ENCODE data around the gene LMF1. TPM values are rescaled to one million over a fixed set of nuclear protein-coding genes. Genes with fewer than 3 reads are reported as not detected.
"Not testable (repeated sequence)": the region's sequence is repeated elsewhere in the genome, so short reads cannot be mapped to it uniquely, and the experiment has no call there.

Gene LMF1
- total RNA-seq, 1 donor from 2014 or later = 14.3 TPM

DNA sequence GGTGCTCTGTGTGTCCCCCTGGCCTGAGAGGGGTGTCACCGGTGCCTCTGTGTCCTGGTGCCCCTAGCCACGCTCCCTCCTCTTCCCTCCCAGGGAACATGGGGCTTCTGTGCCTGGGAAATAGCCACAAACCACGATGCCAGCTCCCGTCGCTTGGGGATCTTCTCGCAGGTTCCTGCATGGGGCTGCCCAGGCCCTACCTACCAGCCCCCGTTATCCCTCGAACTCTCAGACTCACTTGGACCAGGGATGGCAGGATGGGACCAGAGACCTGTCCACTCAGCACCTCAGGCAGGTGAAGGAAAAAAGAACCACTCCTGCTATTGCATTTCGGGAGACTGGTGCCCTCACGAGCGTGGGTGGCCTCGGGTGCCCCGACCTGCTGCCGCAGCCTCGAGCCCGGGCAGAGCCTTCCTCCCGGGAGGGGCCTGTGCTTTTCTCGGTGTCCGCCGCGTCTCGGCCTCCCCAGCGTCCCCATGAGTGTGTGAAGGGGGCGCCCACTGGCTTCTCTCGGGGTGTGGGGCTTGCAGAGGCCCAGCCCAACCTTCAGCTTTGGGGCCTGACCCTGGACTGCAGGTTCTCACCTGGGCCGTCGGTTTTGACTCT is 129.2 kb downstream of the LMF1 start:
- no peaks in the 10 kb centered on the region for H3K4me1 Mint-ChIP-seq (ENCODE audit: low read depth)
- no peak overlapping the region for H3K27ac Mint-ChIP-seq
- no peaks in the 10 kb centered on the region for H3K36me3 Mint-ChIP-seq (ENCODE audit: low read depth)
- intact Hi-C loops (cut with micrococcal nuclease) = no loop called here
- DNase-seq (ENCODE audit: low spot score) = no peak
- H3K27me3 Mint-ChIP-seq (ENCODE audit: low read depth) = no peaks in the 10 kb centered on the region
- H3K4me3 Mint-ChIP-seq (ENCODE audit: low read depth) = no peak overlapping the region
- peaks cover 11% of the 10 kb centered on the region for H3K9me3 Mint-ChIP-seq

GRCh38 chr16:840561-841454 is 130.0 kb downstream of the LMF1 start:
- no peak for DNase-seq (ENCODE audit: low spot score)
- H3K27ac Mint-ChIP-seq = no peak overlapping the region
- peaks cover 19% of the 10 kb centered on the region for H3K9me3 Mint-ChIP-seq
- intact Hi-C loops (cut with micrococcal nuclease) = no loop called here
- H3K27me3 Mint-ChIP-seq (ENCODE audit: low read depth) = no peaks in the 10 kb centered on the region
- no peak overlapping the region for H3K4me3 Mint-ChIP-seq (ENCODE audit: low read depth)
- H3K4me1 Mint-ChIP-seq (ENCODE audit: low read depth) = no peaks in the 10 kb centered on the region
- no peaks in the 10 kb centered on the region for H3K36me3 Mint-ChIP-seq (ENCODE audit: low read depth)

DNA sequence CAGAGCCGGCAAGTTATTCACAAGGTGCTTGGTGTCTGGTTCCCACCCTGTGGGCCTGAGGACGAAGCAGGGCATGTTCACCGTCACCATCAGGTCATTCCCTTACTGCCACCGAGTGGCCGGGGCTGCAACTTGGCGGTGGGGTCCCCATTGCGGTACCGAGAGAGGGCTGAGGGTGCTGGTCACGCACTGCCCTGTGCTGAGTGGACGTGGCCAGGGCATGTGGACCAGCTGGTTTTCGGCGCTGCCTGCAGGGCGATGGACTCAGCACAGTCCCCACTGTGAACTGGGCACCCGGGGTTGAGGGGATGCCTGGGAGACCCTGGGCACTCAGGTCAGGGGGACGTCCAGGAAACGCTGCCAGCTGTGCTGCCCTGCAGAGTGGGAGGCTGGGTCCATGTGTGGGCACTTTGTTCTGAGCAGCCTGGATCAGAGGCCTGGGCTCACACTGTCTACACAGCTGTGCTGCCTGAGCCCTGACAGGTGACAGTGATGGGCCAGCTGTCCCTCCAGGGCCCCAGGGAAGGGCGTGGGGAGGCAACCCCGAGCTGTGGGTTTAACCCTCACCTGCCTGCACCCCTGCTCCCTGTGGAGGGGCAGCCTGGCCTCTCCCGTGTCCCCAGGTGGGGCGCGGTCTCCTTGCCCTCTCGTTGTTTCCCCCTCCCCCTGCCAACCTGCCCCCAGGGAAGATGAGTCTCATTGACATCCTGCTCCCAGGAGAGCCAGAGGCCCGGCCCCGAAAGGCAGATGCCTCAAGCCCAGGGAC is 131.0 kb downstream of the LMF1 start:
- Mint-ChIP-seq H3K27me3 (ENCODE audit: low read depth) (no peaks in the 10 kb centered on the region), H3K36me3 (ENCODE audit: low read depth) (no peaks in the 10 kb centered on the region), H3K4me3 (ENCODE audit: low read depth) (no peak overlapping the region), H3K27ac (no peak overlapping the region), H3K9me3 (peaks cover 22% of the 10 kb centered on the region), H3K4me1 (ENCODE audit: low read depth) (no peaks in the 10 kb centered on the region)
- no peak for DNase-seq (ENCODE audit: low spot score)
- intact Hi-C loops (cut with micrococcal nuclease) = no loop called here

GRCh38 chr16:838741-839140 is 132.0 kb downstream of the LMF1 start:
- H3K4me3 Mint-ChIP-seq (ENCODE audit: low read depth) = no peak overlapping the region
- H3K36me3 Mint-ChIP-seq (ENCODE audit: low read depth) = no peaks in the 10 kb centered on the region

GRCh38 chr16:836822-837221 is 134.0 kb downstream of the LMF1 start:
- H3K36me3 Mint-ChIP-seq (ENCODE audit: low read depth); DNase-seq (ENCODE audit: low spot score); H3K4me3 Mint-ChIP-seq (ENCODE audit: low read depth); H3K27ac Mint-ChIP-seq; H3K27me3 Mint-ChIP-seq (ENCODE audit: low read depth); H3K4me1 Mint-ChIP-seq (ENCODE audit: low read depth); intact Hi-C loops (cut with micrococcal nuclease): not testable (repeated sequence)
- peaks cover 26% of the 10 kb centered on the region for H3K9me3 Mint-ChIP-seq

More at GRCh38 chr16:838741-839140, 132.0 kb downstream of the LMF1 start:
- no peak for DNase-seq (ENCODE audit: low spot score)
- peaks cover 26% of the 10 kb centered on the region for H3K9me3 Mint-ChIP-seq
- no peaks in the 10 kb centered on the region for H3K4me1 Mint-ChIP-seq (ENCODE audit: low read depth)
- intact Hi-C loops (cut with micrococcal nuclease) = no loop called here
- no peak overlapping the region for H3K27ac Mint-ChIP-seq
- H3K27me3 Mint-ChIP-seq (ENCODE audit: low read depth) = no peaks in the 10 kb centered on the region

GRCh38 chr16:836221-836620 is 134.6 kb downstream of the LMF1 start:
- Mint-ChIP-seq H3K4me1 (ENCODE audit: low read depth) (no peaks in the 10 kb centered on the region), H3K9me3 (peaks cover 26% of the 10 kb centered on the region), H3K27ac (no peak overlapping the region), H3K27me3 (ENCODE audit: low read depth) (no peaks in the 10 kb centered on the region), H3K4me3 (ENCODE audit: low read depth) (no peak overlapping the region), H3K36me3 (ENCODE audit: low read depth) (no peaks in the 10 kb centered on the region)
- intact Hi-C loops (cut with micrococcal nuclease) = no loop called here
- DNase-seq (ENCODE audit: low spot score) = no peak

DNA sequence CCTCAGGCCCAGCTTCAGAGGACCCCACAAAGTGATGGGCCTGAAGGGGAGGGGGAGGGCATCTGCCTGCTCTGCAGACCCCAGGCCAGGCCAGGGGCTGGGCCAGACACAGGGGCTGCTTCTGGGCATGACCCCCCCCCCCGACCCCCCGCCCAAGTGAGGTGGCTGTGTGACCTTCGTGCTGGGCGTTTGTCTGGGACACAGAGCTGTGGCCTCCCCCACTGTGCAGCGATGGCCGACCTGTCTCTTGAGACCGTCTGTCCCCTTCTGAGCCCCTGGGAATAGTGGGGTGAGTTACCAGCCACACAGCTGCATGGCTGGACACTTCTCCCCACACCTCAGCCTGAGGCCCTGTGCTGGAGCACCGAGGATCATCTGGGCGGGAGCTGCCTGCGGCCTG is 135.4 kb downstream of the LMF1 start:
- no peaks in the 10 kb centered on the region for H3K4me1 Mint-ChIP-seq (ENCODE audit: low read depth)
- peaks cover 26% of the 10 kb centered on the region for H3K9me3 Mint-ChIP-seq
- H3K27ac Mint-ChIP-seq = no peak overlapping the region
- intact Hi-C loops (cut with micrococcal nuclease) = no loop called here
- H3K36me3 Mint-ChIP-seq (ENCODE audit: low read depth) = no peaks in the 10 kb centered on the region
- H3K4me3 Mint-ChIP-seq (ENCODE audit: low read depth) = no peak overlapping the region
- DNase-seq (ENCODE audit: low spot score) = no peak
- H3K27me3 Mint-ChIP-seq (ENCODE audit: low read depth) = no peaks in the 10 kb centered on the region

DNA sequence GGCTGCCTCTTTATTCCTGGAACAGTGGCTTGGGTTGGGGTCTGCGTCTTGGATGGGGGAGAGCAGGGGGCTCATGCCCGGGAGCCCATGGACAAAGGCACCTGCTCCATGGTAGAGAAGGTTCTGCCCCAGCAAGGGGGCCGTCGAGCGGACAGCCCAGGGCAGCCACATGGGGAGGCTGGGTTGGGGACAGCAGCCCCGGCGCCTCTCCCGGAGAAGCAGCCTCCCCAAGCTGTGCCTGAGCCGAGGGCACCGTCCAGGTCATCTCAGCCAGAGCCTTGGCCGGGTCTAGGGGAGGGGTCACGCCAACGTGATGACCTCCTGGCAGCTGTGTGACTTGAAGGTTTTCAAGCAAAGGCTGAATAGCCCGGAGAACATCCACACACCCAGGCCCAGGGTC is 137.4 kb downstream of the LMF1 start:
- no peak for DNase-seq (ENCODE audit: low spot score)
- Mint-ChIP-seq H3K27me3 (ENCODE audit: low read depth) (no peaks in the 10 kb centered on the region), H3K4me1 (ENCODE audit: low read depth) (no peaks in the 10 kb centered on the region), H3K27ac (no peak overlapping the region), H3K4me3 (ENCODE audit: low read depth) (no peak overlapping the region), H3K36me3 (ENCODE audit: low read depth) (no peaks in the 10 kb centered on the region), H3K9me3 (peaks cover 23% of the 10 kb centered on the region)
- intact Hi-C loops (cut with micrococcal nuclease) = no loop called here

DNA sequence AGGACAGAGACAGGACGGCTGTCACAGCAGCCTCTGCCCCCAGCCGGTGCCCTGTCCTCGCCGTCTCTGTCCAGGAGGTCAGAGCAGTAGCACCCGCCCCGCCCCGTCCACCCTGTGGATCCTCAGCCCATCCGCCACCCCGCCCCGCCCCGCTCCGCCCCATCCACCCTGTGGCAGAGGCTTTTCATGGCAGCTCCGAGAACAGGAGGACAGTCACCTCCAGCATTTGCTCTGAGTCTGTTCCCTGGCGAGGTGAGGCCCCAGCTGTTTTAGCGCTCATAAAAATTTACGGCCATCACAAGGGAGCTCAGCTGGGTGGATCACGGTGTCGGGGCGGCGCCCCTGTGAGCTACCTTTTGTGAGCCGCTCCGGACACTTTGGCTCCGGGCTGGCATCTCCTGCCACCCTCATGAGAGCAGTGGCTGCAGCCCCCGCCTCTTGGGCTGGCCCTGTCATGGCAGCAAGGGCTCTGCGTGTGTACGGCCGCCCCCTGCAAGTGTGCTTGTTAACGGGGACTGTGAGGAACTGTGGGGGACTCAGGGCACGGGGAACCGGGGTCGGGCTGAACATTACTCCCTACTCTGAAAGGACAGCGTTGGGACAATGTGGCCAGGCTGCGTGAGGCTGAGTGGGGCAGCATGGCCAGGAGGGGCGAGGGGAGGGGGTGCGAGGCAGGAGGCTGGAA is 138.0 kb downstream of the LMF1 start:
- no peaks in the 10 kb centered on the region for H3K36me3 Mint-ChIP-seq (ENCODE audit: low read depth)
- intact Hi-C loops (cut with micrococcal nuclease) = no loop called here
- H3K27me3 Mint-ChIP-seq (ENCODE audit: low read depth) = no peaks in the 10 kb centered on the region
- peaks cover 21% of the 10 kb centered on the region for H3K9me3 Mint-ChIP-seq
- H3K4me3 Mint-ChIP-seq (ENCODE audit: low read depth) = no peak overlapping the region
- no peak for DNase-seq (ENCODE audit: low spot score)
- no peaks in the 10 kb centered on the region for H3K4me1 Mint-ChIP-seq (ENCODE audit: low read depth)
- no peak overlapping the region for H3K27ac Mint-ChIP-seq

- Mint-ChIP-seq H3K4me1 (ENCODE audit: low read depth) (no peaks in the 10 kb centered on the region), H3K4me3 (ENCODE audit: low read depth) (no peak overlapping the region)
Measured at GRCh38 chr16:831571-832413, 139.0 kb downstream of the LMF1 start.

DNA sequence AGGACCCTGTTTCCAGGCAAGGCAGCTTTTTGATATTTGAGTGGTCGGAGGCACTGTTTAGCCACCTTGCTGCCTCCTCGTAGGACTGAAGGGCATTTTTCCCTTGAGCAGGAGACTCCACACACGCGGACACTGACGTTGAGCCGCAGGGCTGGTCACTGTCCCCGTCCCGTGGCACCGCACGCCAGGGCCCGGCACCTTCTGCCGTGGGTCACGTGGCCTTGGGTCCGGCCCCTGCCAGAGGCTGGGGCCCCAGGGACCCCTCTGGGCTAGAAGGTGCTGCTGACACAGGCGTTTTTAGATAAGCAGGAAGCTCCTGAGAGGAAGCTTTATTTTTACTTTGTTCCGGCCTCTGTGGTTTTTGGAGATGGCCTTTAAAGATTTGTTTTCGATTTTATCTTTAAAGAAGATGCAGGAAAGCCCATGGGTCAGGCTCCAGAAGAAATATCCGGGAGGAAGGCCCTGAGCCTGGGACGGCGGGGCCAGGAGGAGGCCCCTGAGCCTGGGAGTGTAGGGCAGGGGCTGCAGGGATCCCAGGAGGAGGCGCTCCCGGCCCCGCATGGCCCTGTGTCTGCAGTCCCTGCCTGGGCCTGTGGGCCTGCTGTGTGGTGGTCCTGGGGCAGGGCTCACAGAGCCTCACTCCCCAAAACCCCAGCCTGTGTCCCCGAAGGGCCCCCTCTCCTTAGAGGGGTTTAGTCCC is 139.8 kb downstream of the LMF1 start:
- Mint-ChIP-seq H3K9me3 (peaks cover 10% of the 10 kb centered on the region), H3K27ac (no peak overlapping the region), H3K27me3 (ENCODE audit: low read depth) (no peaks in the 10 kb centered on the region), H3K36me3 (ENCODE audit: low read depth) (no peaks in the 10 kb centered on the region), H3K4me3 (ENCODE audit: low read depth) (no peak overlapping the region), H3K4me1 (ENCODE audit: low read depth) (no peaks in the 10 kb centered on the region)
- DNase-seq (ENCODE audit: low spot score) = no peak
- intact Hi-C loops (cut with micrococcal nuclease) = no loop called here

More at GRCh38 chr16:831571-832413, 139.0 kb downstream of the LMF1 start:
- Mint-ChIP-seq H3K27me3 (ENCODE audit: low read depth) (no peaks in the 10 kb centered on the region), H3K27ac (no peak overlapping the region), H3K9me3 (peaks cover 18% of the 10 kb centered on the region), H3K36me3 (ENCODE audit: low read depth) (no peaks in the 10 kb centered on the region)
- intact Hi-C loops (cut with micrococcal nuclease) = no loop called here
- DNase-seq (ENCODE audit: low spot score) = no peak
